Fibroblast of pulmonary artery (primary cell): ENCODE data around the gene MYRIP.

ENCODE experiments used
- DNase-seq: peaks from one replicate; pipeline ENCODE4 v3.0.0-alpha.2; 2010; ENCODE audit warnings: low read depth
- H3K4me3 ChIP-seq: replicated peaks from 2 replicates; pipeline ENCODE4 v1.5.1; 2011; ENCODE audit warnings: low read depth, mild to moderate bottlenecking, control low read depth, low read length, moderate library complexity
- CTCF ChIP-seq: IDR thresholded peaks from 2 replicates; pipeline ENCODE4 v1.5.1; 2011; ENCODE audit warnings: mild to moderate bottlenecking, control low read depth, low read length, inconsistent platforms; ENCODE audit errors: missing control alignments

MYRIP gene

GRCh38 chr3:40208251-40208650 is 398.8 kb downstream of the MYRIP start:
- H3K4me3 ChIP-seq: no peak overlapping the region
- DNase-seq: no peak
- no peak for TF ChIP-seq CTCF

- no peak for TF ChIP-seq CTCF
- H3K4me3 ChIP-seq: no peak overlapping the region
- DNase-seq: peak; percentile 14
Observed at GRCh38 chr3:40211579-40211978, 402.2 kb downstream of the MYRIP start.

- DNase-seq: no peak
- no peak for TF ChIP-seq CTCF
- H3K4me3 ChIP-seq: no peak overlapping the region
Observed at GRCh38 chr3:40213556-40213955, 404.1 kb downstream of the MYRIP start.

- H3K4me3 ChIP-seq: no peak overlapping the region
- DNase-seq: no peak
- TF ChIP-seq CTCF: no peak
Observed at GRCh38 chr3:40215015-40215414, 405.6 kb downstream of the MYRIP start.

GRCh38 chr3:40216471-40216870 is 407.1 kb downstream of the MYRIP start:
- no peak overlapping the region for H3K4me3 ChIP-seq
- no peak for TF ChIP-seq CTCF
- no peak for DNase-seq

GRCh38 chr3:40223856-40224255 is 414.4 kb downstream of the MYRIP start:
- no peak overlapping the region for H3K4me3 ChIP-seq
- TF ChIP-seq CTCF: no peak
- DNase-seq: no peak

GRCh38 chr3:40224796-40225515 is 415.5 kb downstream of the MYRIP start:
- H3K4me3 ChIP-seq: no peak overlapping the region
- no peak for DNase-seq
- TF ChIP-seq CTCF: no peak
